HG02798 (cell line): ENCODE data around the gene TCTN3.
"Not testable (repeated sequence)": the region's sequence is repeated elsewhere in the genome, so short reads cannot be mapped to it uniquely, and the experiment has no call there.

Experiments
- ATAC-seq: cut with Tn5 transposase; IDR thresholded peaks from one replicate; pipeline ENCODE4 v1.9.1; 2021; ENCODE audit warnings: mild to moderate bottlenecking; ENCODE audit not compliant: unreplicated experiment, poor library complexity

The TCTN3 gene, protein sequence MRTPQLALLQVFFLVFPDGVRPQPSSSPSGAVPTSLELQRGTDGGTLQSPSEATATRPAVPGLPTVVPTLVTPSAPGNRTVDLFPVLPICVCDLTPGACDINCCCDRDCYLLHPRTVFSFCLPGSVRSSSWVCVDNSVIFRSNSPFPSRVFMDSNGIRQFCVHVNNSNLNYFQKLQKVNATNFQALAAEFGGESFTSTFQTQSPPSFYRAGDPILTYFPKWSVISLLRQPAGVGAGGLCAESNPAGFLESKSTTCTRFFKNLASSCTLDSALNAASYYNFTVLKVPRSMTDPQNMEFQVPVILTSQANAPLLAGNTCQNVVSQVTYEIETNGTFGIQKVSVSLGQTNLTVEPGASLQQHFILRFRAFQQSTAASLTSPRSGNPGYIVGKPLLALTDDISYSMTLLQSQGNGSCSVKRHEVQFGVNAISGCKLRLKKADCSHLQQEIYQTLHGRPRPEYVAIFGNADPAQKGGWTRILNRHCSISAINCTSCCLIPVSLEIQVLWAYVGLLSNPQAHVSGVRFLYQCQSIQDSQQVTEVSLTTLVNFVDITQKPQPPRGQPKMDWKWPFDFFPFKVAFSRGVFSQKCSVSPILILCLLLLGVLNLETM

DNA sequence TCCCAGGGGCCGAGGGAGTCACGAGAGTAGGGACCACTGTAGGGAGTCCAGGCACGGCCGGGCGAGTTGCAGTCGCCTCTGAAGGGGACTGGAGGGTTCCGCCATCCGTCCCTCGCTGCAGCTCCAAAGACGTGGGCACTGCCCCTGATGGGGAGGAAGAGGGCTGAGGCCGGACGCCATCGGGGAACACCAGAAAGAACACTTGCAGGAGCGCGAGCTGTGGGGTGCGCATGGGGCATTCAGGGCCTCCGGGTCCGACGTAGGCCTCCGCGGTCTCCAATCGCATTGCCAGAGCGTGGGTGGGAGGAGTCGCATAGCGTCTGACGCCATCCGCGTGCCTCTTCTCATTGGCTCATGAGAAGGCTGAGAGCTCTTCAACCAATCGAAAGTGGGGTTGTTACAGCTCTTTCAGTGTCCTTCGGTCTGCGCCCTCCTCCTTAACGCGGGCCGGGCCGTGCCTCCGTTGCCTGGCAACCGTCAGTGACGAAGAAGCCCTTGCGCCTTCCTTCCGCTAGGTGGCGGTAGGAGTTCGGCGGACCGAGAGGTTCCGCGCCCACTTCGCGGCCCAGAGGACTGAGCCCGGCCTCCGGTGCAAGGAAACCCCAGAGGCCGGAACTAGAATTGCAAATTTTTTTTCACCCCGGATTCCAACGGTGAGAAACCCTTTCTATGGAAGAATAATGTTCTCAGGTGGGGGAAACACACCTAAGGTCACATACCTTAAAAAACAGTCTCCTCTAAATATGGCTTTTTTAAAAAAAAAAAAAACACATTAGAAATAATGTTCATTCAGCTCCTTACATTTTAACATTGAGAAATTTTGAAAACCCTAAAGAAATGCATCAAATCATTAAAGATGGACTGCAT, at the start of gene TCTN3:
TCTN3 (minus strand) TSS at position 260 of the 867 bp plus-strand sequence; CDS start at position 232, 28 bp downstream.
- peak; percentile 99 for ATAC-seq

DNA sequence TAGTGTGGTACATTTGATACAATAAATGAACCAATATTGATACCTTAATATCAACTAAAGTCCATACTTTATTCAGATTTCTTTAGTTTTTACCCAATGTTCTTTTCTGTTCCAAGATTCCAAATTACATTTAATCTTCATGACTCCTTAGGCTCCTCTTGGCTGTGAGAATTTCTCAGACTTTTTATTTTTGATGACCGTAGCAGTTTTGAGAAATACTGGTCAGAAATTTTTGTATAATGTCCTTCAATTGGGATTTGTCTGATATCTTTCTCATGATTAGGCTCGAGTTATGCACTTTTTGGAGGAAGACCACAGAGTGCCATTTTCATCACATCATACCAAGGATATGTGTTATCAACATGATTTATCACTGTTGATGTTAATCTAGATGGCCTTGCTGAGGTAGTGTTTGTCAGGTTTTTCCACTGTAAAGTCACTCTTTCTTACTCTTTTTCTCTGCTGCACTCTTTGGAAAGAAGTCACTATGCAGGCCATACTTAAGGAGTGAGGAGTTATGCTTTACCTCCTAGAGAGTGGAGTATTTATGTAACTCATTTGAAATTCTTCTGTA, 49.3 kb upstream of the TCTN3 start:
- ATAC-seq: no peak

GRCh38 chr10:95742485-95742884, 48.8 kb upstream of the TCTN3 start:
- no peak for ATAC-seq

DNA sequence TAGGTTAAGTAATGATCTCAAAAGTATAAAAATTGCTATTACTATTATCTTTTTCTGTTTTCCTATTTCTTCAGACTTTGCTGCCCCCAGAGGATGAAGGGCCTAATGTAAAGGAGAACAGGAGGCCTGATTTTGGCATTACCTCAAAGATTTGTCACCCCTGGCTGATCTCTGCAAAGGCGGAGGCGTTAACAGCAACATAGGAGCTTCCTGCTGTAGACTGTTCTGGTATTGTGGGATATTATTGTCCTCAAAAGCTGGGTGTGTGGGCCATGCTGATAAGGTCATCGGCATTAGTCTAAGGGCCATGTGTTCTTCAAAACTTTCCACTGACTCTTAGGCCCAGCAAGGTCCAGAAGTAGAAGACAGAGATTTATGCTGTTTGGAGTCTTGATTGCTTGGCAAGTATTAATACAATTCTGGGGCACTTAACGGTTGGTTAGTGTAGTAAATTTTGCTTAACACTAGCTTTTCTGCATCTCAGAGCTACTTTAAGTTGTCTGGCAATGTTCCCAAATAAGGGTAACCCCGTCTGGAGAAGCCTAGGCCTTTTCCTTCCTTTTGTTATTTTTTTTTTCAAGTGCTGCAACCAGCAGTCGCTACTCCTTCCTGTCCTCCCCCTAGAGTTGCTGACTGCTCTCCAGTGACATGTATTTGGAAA, 48.2 kb upstream of the TCTN3 start:
- peak; percentile 65 for ATAC-seq

GRCh38 chr10:95739056-95739455, 45.3 kb upstream of the TCTN3 start:
- no peak for ATAC-seq

GRCh38 chr10:95732907-95733306, 39.2 kb upstream of the TCTN3 start:
- not testable (repeated sequence) for ATAC-seq

DNA sequence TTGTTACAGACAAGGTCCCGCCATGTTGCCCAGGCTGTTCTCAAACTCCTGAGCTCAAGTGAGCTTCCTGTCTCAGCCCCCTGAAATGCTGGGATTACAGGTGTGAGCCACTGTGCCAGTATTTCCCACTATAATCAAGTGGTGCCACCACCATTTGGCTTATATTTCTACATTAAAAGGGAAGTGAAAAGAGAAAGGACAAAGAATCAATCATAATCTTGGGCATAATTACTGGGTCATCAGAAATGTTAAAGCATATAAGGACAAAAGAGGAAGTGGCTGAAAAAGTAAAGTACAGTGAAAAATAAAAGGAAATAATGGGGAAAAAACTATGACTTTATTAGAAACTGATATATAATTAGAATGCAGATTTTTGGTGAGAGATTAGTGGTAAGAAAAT, 36.5 kb upstream of the TCTN3 start:
- ATAC-seq: no peak

DNA sequence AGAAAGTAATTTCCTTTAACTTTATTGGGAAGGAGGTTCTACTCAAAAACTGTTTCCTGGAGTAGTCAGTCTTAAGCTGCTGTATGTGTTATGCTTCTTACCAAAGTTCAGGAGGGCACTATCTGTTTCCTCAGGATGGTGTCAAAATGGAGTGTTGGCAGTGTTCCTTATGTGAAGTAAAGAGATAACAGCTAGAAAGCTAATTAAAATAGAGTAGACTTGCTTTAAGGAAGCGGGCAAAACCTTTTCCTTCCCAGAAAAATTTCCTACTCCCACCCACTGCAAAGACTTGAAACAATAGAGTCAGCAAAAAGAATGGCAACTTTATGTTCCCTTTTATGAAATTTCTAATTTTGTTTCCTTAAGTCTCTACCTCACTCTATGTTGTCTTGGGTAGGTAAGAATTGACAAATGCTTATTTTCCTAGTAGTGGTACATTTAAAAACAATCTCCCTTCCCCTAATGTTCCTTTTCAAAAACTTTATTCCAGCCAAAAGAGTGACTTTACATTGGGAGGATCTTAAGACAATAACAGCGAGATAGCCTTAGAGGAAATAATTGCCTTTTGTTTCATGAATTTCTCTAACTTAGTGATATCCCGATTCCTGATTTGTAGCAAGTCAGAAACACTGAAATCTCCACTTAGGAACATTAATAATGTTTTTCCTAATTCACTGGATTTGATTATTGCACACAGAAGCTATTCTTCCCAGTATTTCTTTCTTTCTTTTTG, 35.8 kb upstream of the TCTN3 start:
- ATAC-seq: no peak

- no peak for ATAC-seq
These were observed 34.8 kb upstream of the TCTN3 start for GRCh38 chr10:95728526-95728925.

DNA sequence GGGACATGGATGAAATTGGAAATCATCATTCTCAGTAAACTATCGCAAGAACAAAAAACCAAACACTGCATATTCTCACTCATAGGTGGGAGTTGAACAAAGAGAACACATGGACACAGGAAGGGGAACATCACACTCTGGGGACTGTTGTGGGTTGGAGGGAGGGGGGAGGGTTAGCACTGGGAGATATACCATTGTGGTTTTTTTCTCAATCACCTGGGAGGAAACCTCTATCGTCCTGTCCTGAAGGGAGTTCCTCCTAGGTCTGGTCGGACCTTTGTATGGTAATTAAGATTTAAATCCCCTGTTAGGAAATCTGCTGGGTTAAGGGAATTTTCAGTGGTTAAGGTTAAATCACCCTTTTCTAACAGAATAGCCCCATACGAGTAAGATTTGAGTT, 28.8 kb upstream of the TCTN3 start:
- not testable (repeated sequence) for ATAC-seq

GRCh38 chr10:95720745-95721144, 27.0 kb upstream of the TCTN3 start:
- not testable (repeated sequence) for ATAC-seq

GRCh38 chr10:95716866-95717265, 23.1 kb upstream of the TCTN3 start:
- no peak for ATAC-seq

DNA sequence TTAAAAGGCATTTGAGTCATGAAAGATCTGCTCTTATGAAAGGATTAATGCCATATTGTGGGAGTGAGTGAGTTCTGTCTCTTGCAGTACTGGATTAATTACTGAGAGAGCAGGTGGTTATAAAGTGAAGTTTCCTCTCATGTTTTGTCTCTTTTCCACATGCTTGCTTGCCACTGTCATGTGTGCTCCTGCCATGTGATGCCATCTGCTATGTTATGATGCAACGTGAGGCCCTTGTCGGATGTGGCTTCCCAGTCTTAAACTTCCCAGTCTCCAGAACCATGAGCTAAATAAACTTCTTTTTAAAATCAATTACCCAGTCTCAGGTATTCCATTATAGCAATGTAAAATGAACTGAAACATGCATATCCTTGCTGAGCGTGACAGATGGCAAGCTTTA, 22.7 kb upstream of the TCTN3 start:
- ATAC-seq: no peak

DNA sequence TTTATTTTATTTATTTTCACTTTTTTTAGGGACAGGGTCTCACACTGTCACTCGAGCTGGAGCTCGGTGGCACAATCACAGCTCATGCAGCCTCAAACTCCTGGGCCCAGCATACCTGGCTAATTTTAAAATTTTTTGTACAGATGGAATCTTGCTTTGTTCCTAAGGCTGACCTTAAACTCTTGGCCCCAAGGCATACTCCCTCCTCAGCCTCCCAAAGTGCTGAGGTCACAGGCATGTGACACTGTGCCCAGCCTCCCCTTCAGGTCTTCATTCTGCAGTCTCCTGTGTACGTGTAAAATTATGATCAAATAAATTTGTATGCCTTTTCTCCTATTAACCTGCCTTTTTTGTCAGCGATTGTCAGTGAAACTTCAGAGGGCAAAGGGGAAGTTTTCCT, 17.8 kb upstream of the TCTN3 start:
- no peak for ATAC-seq

- ATAC-seq: no peak
These were observed 13.3 kb upstream of the TCTN3 start for GRCh38 chr10:95706990-95707389.

GRCh38 chr10:95706573-95706972, 12.8 kb upstream of the TCTN3 start:
- ATAC-seq: no peak

DNA sequence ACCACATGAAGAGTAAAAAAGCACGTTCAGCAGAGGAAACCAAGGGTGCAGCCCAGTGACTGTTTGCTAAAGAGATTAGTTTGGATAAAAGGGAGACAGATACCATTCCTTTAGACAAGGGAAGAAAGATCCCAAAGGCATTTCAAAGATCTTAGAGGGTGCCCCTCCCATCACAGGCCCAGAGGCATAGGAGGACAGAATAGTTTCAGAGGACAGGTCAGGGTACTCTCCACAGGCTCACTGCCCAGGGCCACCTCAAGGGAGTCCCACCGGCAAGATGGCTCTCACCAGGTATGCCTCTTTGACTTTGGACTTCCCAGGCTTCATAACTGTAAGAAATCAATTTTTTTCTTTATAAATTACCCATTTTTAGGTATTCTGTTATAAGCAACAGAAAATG, 4.7 kb upstream of the TCTN3 start:
- no peak for ATAC-seq

GRCh38 chr10:95697429-95697828, 3.7 kb upstream of the TCTN3 start:
- peak; percentile 13 for ATAC-seq

GRCh38 chr10:95694665-95695064, 938 bp upstream of the TCTN3 start:
- no peak for ATAC-seq
